Transverse colon (tissue), 4 donors: Measurements from ENCODE around the gene SPG7.

Experiments
- CTCF ChIP-seq, 5 experiments: fragments of 200-600 bp in 3 of 5; fragments of 450-650 bp in 2 of 5; sonication (generic) in 3 of 5; IDR thresholded peaks; 1 replicate in 2 of 5; 2 replicates in 3 of 5; pipeline ENCODE4 v1.5.1; 2016 to 2017; ENCODE audit warnings: antibody characterized with exemption in 5 of 5, inconsistent platforms in 3 of 5, mild to moderate bottlenecking in 2 of 5, moderate library complexity in 1 of 5
- POLR2AphosphoS5 ChIP-seq, 3 donors: sonication (generic); formaldehyde crosslinking; IDR thresholded peaks; one replicate each; pipeline ENCODE4 v1.6.1; 2016; ENCODE audit warnings: antibody characterized with exemption in 3 of 3

- TF ChIP-seq CTCF (IDR thresholded peaks at IDR 0.05) (no peak), POLR2AphosphoS5 (IDR thresholded peaks at IDR 0.05) (no peak)
Observed at GRCh38 chr16:89552913-89553312, 44.7 kb downstream of the SPG7 start.
